ENCODE measurements around the gene DUSP18. TPM values are rescaled to one million over a fixed set of nuclear protein-coding genes. Genes with fewer than 3 reads are reported as not detected.

Gene DUSP18
- total and polyA plus RNA-seq, 2 of the 13 experiments (the other 11 are each of a cell fraction or from before 2014, with no cell fraction given) = 1.4 to 2.3 TPM

DNA sequence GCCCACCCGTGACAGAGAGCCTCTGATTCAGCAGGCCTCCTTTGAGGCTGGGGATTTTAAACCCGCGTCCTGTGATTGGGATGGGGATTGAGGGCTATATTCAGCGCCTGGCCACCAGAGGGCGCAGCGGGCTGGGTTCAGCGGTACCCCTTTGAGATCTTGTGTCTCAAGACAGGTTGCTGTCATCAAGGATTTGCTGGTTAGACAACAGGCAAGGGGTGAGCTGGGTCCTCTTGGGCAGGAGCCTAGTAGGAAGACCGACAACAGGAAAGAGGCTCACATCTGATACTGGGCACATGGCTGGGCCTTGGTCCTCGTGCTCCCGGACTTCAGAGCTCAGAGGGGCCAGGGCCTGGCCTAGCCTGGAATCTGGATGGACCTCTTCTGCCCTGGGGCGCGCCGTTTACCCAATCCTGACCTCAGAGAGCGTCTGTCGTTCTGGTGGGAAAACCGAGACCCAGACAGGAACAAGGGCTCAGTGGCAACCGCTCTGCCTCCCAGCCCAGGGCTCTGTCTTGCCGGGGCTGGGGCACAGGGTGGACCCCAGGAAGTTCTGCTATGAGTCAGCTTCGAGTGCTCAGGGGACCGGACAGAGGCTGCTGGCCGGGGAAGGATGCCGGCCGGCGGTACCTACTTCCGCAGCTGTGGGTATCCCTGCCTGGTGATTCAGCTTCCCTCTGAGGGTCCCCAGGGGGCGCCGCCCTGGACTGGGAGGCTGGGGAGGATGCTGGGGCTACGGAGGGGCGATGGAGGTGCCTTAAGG, 33.0 kb downstream of the DUSP18 start (continued):
- TF ChIP-seq, protein P1, sequence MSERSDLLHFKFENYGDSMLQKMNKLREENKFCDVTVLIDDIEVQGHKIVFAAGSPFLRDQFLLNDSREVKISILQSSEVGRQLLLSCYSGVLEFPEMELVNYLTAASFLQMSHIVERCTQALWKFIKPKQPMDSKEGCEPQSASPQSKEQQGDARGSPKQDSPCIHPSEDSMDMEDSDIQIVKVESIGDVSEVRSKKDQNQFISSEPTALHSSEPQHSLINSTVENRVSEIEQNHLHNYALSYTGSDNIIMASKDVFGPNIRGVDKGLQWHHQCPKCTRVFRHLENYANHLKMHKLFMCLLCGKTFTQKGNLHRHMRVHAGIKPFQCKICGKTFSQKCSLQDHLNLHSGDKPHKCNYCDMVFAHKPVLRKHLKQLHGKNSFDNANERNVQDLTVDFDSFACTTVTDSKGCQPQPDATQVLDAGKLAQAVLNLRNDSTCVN (CRISPR knock-in tag; IDR thresholded peaks at IDR 0.05; ENCODE audit: borderline replicate concordance) = no peak
- TF ChIP-seq ZNF274 (CRISPR knock-in tag; IDR thresholded peaks at IDR 0.05) (0 out of 2 replicates have a peak, but pooled peaks have one; percentile 48), ZFP91 (CRISPR knock-in tag; IDR thresholded peaks at IDR 0.05; ENCODE audit: borderline replicate concordance) (peak; percentile 45; the same call in 1 of the 2 replicates), TARDBP (CRISPR knock-in tag; IDR thresholded peaks at IDR 0.05) (0 out of 2 replicates have a peak, but pooled peaks have one; percentile 27), MNT (IDR thresholded peaks at IDR 0.05) (peak; percentile 46), FOSL2 (CRISPR knock-in tag; IDR thresholded peaks at IDR 0.05) (0 out of 2 replicates have a peak, but pooled peaks have one; percentile 14), ZKSCAN1 (IDR thresholded peaks at IDR 0.05; ENCODE audit: low read length) (no peak), ZNF770 (CRISPR knock-in tag; IDR thresholded peaks at IDR 0.05) (0 out of 2 replicates have a peak, but pooled peaks have one; percentile 29), STAG1 (CRISPR knock-in tag; IDR thresholded peaks at IDR 0.05) (peak; percentile 86), ZNF225 (CRISPR knock-in tag; IDR thresholded peaks at IDR 0.05) (no peak), KLF9 (CRISPR knock-in tag; IDR thresholded peaks at IDR 0.05; ENCODE audit: low read depth) (no peak), RNF2 (conservative IDR thresholded peaks at IDR 0.05; ENCODE audit: low read depth) (0 out of 2 replicates have a peak, but pooled peaks have one; percentile 34)
- TF ChIP-seq, protein P2, sequence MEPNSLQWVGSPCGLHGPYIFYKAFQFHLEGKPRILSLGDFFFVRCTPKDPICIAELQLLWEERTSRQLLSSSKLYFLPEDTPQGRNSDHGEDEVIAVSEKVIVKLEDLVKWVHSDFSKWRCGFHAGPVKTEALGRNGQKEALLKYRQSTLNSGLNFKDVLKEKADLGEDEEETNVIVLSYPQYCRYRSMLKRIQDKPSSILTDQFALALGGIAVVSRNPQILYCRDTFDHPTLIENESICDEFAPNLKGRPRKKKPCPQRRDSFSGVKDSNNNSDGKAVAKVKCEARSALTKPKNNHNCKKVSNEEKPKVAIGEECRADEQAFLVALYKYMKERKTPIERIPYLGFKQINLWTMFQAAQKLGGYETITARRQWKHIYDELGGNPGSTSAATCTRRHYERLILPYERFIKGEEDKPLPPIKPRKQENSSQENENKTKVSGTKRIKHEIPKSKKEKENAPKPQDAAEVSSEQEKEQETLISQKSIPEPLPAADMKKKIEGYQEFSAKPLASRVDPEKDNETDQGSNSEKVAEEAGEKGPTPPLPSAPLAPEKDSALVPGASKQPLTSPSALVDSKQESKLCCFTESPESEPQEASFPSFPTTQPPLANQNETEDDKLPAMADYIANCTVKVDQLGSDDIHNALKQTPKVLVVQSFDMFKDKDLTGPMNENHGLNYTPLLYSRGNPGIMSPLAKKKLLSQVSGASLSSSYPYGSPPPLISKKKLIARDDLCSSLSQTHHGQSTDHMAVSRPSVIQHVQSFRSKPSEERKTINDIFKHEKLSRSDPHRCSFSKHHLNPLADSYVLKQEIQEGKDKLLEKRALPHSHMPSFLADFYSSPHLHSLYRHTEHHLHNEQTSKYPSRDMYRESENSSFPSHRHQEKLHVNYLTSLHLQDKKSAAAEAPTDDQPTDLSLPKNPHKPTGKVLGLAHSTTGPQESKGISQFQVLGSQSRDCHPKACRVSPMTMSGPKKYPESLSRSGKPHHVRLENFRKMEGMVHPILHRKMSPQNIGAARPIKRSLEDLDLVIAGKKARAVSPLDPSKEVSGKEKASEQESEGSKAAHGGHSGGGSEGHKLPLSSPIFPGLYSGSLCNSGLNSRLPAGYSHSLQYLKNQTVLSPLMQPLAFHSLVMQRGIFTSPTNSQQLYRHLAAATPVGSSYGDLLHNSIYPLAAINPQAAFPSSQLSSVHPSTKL (CRISPR knock-in tag; IDR thresholded peaks at IDR 0.05) = 0 out of 2 replicates have a peak, but pooled peaks have one; percentile 30
- TF ChIP-seq, protein P3, sequence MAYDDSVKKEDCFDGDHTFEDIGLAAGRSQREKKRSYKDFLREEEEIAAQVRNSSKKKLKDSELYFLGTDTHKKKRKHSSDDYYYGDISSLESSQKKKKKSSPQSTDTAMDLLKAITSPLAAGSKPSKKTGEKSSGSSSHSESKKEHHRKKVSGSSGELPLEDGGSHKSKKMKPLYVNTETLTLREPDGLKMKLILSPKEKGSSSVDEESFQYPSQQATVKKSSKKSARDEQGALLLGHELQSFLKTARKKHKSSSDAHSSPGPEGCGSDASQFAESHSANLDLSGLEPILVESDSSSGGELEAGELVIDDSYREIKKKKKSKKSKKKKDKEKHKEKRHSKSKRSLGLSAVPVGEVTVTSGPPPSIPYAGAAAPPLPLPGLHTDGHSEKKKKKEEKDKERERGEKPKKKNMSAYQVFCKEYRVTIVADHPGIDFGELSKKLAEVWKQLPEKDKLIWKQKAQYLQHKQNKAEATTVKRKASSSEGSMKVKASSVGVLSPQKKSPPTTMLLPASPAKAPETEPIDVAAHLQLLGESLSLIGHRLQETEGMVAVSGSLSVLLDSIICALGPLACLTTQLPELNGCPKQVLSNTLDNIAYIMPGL (CRISPR knock-in tag; IDR thresholded peaks at IDR 0.05; ENCODE audit: borderline replicate concordance in 1 of 2, low read depth in 1 of 2) = 0 out of 4 replicates have a peak, but pooled peaks of 1 of the 2 experiments have one; percentile 35
- TF ChIP-seq, protein P4, sequence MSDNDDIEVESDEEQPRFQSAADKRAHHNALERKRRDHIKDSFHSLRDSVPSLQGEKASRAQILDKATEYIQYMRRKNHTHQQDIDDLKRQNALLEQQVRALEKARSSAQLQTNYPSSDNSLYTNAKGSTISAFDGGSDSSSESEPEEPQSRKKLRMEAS (IDR thresholded peaks at IDR 0.05) = 0 out of 2 replicates have a peak, but pooled peaks have one; percentile 25
